Ovary (tissue), 9 donors: Measurements from ENCODE around the gene TPCN2. TPM values are rescaled to one million over a fixed set of nuclear protein-coding genes. Genes with fewer than 3 reads are reported as not detected.

ENCODE experiments used
- DNase-seq, 5 donors: peaks; one replicate each; pipeline ENCODE4 v3.0.0-alpha.2; 2019 to 2020
- H3K27ac ChIP-seq, 2 donors: fragments of 200-600 bp; one replicate each; pipeline versions ENCODE4 v1.5.1 to v1.8.0; 2019 to 2022
- H3K27me3 ChIP-seq: fragments of 200-600 bp; one replicate; pipeline ENCODE4 v1.8.0; 2022
- H3K36me3 ChIP-seq: fragments of 200-600 bp; sonication (generic); one replicate; pipeline ENCODE4 v1.5.1; 2019
- H3K4me1 ChIP-seq: one replicate; pipeline ENCODE4 v1.8.1; 2013; ENCODE audit warnings: mild to moderate bottlenecking, moderate library complexity; ENCODE audit not compliant: insufficient read depth
- H3K4me3 ChIP-seq: fragments of 200-600 bp; sonication (generic); one replicate; pipeline ENCODE4 v1.5.1; 2017
- H3K9me3 ChIP-seq, 2 donors: fragments of 200-600 bp in 1 of 2; sonication (generic) in 1 of 2; one replicate each; pipeline versions ENCODE4 v1.5.1 to v1.8.1; 2013 to 2019; ENCODE audit warnings: mild to moderate bottlenecking in 1 of 2, moderate library complexity in 1 of 2
- EP300 ChIP-seq: sonication (generic); formaldehyde crosslinking; IDR thresholded peaks from one replicate; pipeline ENCODE4 v1.6.1; 2017; ENCODE audit warnings: antibody characterized with exemption
- POLR2A ChIP-seq: fragments of 450-650 bp; IDR thresholded peaks from one replicate; pipeline ENCODE4 v1.6.1; 2017; ENCODE audit warnings: antibody characterized with exemption, mild to moderate bottlenecking, moderate library complexity
- WGBS, 3 donors: extraction: QIAGEN DNeasy Blood & Tissue Kit in 1 of 3; methylation state at CpG; one replicate each; pipeline versions ENCODE4 v1.1.5 to v1.1.7; 2013 to 2017; 5-methylcytosine and 5-hydroxymethylcytosine counted together
- intact Hi-C, 4 donors: fragments of 100-400 bp; cut with DNase I; formaldehyde crosslinking; loops; one replicate each; pipeline versions ENCODE4 v1.11.0 to v1.15.1; 2022 to 2023
- polyA plus RNA-seq, 2 donors: library from polyadenylated mRNA; stranded (reverse); fragments of 200-250 nt in 1 of 2; fragments of 350-450 nt in 1 of 2; fragmentation: Illumina TruSeq in 1 of 2; extraction: RNeasy Lipid Tissue Mini Kit (QIAGEN cat#74804) in 1 of 2; gene quantifications; one replicate each; pipeline ENCODE4 v1.2.3, GENCODE V29; 2013 to 2014
- total RNA-seq, 7 donors: library from RNA; depleted of rRNA in 2 of 7; stranded (reverse); fragments of >200 nt in 2 of 7; fragmentation: NEBNext Ultra II Directional in 3 of 7; extraction: Animal tissue kit (Norgen Biotek cat#: 25700) in 3 of 7; gene quantifications; one replicate each; pipeline versions ENCODE4 v1.1.0 to v1.2.4, GENCODE V29; 2016 to 2023
- TF ChIP-seq, protein P1 (sequence below), 3 donors: fragments of 450-650 bp in 2 of 3; fragments of 200-600 bp in 1 of 3; IDR thresholded peaks; one replicate each; pipeline versions ENCODE4 v1.5.1 to v1.8.0; 2016 to 2022; ENCODE audit warnings: antibody characterized with exemption in 3 of 3, mild to moderate bottlenecking in 1 of 3
- donor health status: DM: no; HTN: no; CAD: no; lungs with moderate emphysema.
- donor health status: DM: no; HTN: no; CAD: no.
- donor health status: Bipolar disorder and iron deficiency.
- donor health status: DM: yes; HTN: yes; CAD: no.
- donor health status: DM: no; HTN: no; CAD: no.
- donor health status: DM: yes; HTN: yes; CAD: no.

Gene TPCN2
- total and polyA plus RNA-seq, 9 donors = 6.5 to 35.7 (median 23.3) TPM

DNA sequence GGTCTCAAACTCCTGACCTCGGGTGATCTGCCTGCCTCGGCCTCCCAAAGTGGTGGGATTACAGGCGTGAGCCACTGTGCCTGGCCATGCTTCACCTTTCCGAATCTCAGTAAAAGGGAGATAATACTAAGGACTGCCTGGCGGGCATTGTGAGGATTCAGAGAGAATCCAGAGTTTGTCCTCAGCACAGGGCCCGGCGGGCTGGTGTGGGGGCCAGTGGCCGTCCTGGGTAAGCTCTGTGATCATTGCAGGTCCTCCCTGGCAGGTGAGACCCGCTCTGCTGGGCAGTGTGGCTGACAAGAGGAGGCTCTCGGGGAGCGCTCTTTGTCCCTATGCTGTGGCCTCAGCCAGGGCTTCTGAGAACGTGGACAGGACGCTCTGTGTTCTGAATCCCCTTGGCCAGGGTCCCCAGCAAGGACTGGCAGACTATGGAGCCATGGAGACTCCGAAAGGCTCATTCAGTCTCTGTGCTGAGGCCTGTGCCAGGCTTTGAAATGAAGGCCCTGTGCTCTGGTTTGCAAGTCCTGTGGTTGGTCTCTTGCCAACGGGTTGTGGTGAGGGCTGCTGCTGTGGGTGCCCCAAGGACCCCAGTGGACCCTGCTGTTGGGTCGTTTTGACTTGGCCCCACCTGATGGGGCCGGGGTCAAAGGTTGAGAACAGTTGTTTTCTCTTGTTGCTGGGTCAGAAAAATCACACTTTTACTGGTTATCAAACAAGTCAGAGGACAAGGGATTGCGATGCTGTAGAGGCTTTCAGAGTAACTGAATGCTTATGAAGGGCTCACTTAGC is 2.1 kb downstream of the TPCN2 start:
- intact Hi-C loops = loop anchor here in 1 of 4 donors (10.0 kb wide), 1 partner anchor 126 kb away; no protein-coding TSS in a partner anchor
- Histone ChIP-seq H3K9me3 (no peaks in the 10 kb centered on the region), H3K4me3 (no peak overlapping the region), H3K27me3 (no peaks in the 10 kb centered on the region), H3K27ac (no peak overlapping the region), H3K4me1 (peaks cover 13% of the 10 kb centered on the region), H3K36me3 (no peaks in the 10 kb centered on the region)
- DNase-seq = peak in 1 of 5 donors; percentile 48
- TF ChIP-seq, protein P1, sequence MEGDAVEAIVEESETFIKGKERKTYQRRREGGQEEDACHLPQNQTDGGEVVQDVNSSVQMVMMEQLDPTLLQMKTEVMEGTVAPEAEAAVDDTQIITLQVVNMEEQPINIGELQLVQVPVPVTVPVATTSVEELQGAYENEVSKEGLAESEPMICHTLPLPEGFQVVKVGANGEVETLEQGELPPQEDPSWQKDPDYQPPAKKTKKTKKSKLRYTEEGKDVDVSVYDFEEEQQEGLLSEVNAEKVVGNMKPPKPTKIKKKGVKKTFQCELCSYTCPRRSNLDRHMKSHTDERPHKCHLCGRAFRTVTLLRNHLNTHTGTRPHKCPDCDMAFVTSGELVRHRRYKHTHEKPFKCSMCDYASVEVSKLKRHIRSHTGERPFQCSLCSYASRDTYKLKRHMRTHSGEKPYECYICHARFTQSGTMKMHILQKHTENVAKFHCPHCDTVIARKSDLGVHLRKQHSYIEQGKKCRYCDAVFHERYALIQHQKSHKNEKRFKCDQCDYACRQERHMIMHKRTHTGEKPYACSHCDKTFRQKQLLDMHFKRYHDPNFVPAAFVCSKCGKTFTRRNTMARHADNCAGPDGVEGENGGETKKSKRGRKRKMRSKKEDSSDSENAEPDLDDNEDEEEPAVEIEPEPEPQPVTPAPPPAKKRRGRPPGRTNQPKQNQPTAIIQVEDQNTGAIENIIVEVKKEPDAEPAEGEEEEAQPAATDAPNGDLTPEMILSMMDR (IDR thresholded peaks at IDR 0.05) = no peak
- no peak for TF ChIP-seq EP300
- TF ChIP-seq POLR2A = no peak
- WGBS, 3 donors = 76 to 88% (median 79%) methylated on average over 17 to 18 of the region's 18 CpGs

DNA sequence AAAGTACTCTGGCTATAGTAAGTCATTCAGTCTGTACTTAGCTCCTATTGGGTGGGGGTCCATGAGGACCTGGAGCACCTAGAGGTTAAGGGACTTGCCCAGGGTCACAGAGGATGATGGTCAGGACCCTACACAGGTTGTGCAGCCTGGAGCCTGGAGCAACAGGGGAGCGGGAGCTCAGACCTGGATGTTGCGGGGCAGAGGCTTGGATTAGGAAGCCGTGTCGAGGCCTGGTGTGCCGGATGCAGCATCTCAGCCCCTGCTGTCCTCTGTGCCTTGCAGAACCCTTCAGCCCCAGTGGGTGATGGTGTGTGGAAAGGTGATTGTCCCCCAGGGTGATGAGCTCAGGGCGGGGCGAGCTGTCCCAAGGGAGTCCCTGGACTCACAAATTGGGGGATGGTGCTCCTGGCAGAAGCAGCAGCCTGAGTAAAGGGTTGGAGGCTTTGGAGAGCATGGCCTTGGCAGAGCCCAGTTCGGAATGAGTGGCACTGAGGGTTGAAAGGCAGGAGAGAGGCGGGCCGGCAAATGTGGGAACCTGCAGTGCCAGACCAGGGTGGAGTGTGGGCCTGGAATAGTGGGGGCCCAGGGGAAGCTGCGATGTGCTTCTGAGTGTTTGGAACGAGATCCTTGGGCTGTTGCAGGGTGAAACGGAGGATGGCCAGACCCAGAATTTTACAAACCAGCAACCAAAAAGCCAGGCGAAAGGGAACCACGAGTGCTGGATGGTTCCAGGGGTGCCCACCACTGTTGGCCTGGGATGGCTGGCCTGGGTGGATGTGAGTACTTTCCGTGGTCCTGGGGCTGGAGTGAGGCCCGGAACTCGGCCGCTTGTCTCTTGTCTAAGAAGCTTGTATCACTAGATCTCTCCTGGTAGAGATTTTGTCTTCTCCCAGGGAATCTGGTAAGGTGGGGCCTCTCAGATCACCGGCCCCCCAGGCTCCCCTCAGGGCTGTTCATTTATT is 2.9 kb downstream of the TPCN2 start:
- H3K9me3 ChIP-seq = no peaks in the 10 kb centered on the region
- H3K36me3 ChIP-seq = no peaks in the 10 kb centered on the region
- intact Hi-C loops = loop anchor here in 1 of 4 donors (10.0 kb wide), 1 partner anchor 127 kb away; no protein-coding TSS in a partner anchor
- 83 to 86% (median 83%) methylated on average over 20 of the region's 20 CpGs for WGBS, 3 donors
- no peak overlapping the region for H3K27ac ChIP-seq
- no peaks in the 10 kb centered on the region for H3K27me3 ChIP-seq
- H3K4me1 ChIP-seq = peaks cover 13% of the 10 kb centered on the region
- DNase-seq = no peak
- no peak overlapping the region for H3K4me3 ChIP-seq
- TF ChIP-seq, protein P1 (IDR thresholded peaks at IDR 0.05) = no peak
- TF ChIP-seq POLR2A (no peak), EP300 (no peak)

DNA sequence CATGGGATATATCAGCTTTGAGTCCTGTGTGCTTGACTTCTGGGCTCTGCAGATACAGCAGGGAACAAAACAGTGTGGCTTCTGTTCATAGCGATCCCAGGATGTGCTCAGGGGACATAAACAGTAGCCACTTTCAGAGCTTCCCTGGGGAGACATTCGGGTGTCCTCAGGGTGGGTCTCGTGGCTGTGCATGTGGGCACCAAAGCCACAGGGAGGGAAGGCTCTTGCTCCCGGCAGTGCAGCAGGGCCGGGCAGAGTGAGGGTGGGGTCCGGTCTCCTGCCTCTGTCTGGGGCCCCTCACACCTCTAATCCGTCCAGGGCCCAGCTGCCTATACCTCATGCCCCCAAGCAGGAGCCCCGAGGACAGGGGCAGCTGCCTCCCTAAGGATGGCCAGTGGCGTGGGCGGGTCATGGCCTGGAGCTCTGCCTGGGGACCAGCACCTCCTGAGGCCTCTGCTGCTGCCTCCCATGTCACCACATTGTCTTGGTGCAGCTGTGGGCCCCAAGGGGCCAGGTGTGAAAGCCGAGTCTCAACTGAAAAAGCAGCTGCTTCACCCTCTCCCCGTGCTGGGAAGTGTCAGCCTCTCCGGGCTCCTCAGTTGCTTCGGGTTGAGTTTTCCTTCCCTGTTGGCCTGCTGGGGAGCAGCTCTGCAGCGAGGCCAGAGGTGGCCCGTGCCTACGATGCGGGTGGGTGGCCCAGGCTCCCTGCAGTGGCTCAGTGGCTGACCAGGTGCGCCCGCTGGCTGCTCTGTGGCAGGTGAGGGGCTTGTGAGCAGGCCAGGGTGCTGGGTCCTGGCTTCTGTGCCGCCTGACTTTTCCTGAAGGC is 3.8 kb downstream of the TPCN2 start:
- DNase-seq = no peak
- Histone ChIP-seq H3K4me3 (no peak overlapping the region), H3K36me3 (no peaks in the 10 kb centered on the region), H3K9me3 (no peaks in the 10 kb centered on the region), H3K27ac (no peak overlapping the region), H3K27me3 (no peaks in the 10 kb centered on the region), H3K4me1 (peaks cover 13% of the 10 kb centered on the region)
- intact Hi-C loops = loop anchor here in 1 of 4 donors (10.0 kb wide), 1 partner anchor 128 kb away; no protein-coding TSS in a partner anchor
- TF ChIP-seq, protein P1 (IDR thresholded peaks at IDR 0.05) = no peak
- TF ChIP-seq POLR2A = no peak
- no peak for TF ChIP-seq EP300
- WGBS, 3 donors = 71 to 83% (median 72%) methylated on average over 20 to 21 of the region's 21 CpGs

DNA sequence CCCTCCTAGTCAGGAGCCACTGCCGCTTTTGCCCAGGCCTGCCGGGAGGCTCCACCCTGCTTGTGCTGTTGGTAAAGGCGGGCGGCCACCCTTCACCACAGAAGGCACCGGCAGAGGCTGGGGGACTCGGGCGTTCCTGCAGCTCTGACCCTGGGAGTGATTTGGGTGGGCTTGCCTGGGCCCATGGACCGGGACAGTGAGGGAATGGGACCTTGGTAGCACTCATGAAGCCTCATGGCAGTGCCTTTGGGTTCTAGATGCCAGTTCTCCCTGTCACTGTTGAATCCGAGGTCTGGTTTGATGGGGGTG is 4.4 kb downstream of the TPCN2 start:
- Histone ChIP-seq H3K36me3 (no peaks in the 10 kb centered on the region), H3K4me3 (no peak overlapping the region), H3K4me1 (peaks cover 13% of the 10 kb centered on the region), H3K9me3 (no peaks in the 10 kb centered on the region), H3K27me3 (no peaks in the 10 kb centered on the region), H3K27ac (no peak overlapping the region)
- intact Hi-C loops = loop anchor here in 1 of 4 donors (10.0 kb wide), 1 partner anchor 128 kb away; no protein-coding TSS in a partner anchor
- DNase-seq = no peak
- 86 to 96% (median 89%) methylated on average over 8 to 9 of the region's 9 CpGs for WGBS, 3 donors
- no peak for TF ChIP-seq EP300
- TF ChIP-seq, protein P1 (IDR thresholded peaks at IDR 0.05) = no peak
